Osteoblast (primary cell): ENCODE measurements around the gene EEF2. TPM values are rescaled to one million over a fixed set of nuclear protein-coding genes. Genes with fewer than 3 reads are reported as not detected.
"Not testable (repeated sequence)": the region's sequence is repeated elsewhere in the genome, so short reads cannot be mapped to it uniquely, and the experiment has no call there.

Experiments used
- DNase-seq: peaks from one replicate; pipeline ENCODE4 v3.0.0; 2011; ENCODE audit warnings: low spot score, mixed read lengths; ENCODE audit not compliant: insufficient read length; ENCODE audit errors: missing footprints
- H2AFZ ChIP-seq: 2 replicates; pipeline ENCODE4 v1.6.0; 2011; ENCODE audit warnings: mild to moderate bottlenecking, low read length
- H3K27ac ChIP-seq: 2 replicates; pipeline ENCODE4 v1.5.1; 2011; ENCODE audit warnings: mild to moderate bottlenecking, low read depth, low read length, moderate library complexity
- H3K27me3 ChIP-seq: 2 replicates; pipeline ENCODE4 v1.6.0; 2012; ENCODE audit warnings: mild to moderate bottlenecking, control low read depth, inconsistent platforms, low read length, moderate library complexity; ENCODE audit not compliant: insufficient read depth
- H3K36me3 ChIP-seq: 2 replicates; pipeline ENCODE4 v1.5.1; 2011; ENCODE audit warnings: mild to moderate bottlenecking, low read length, control low read depth, moderate library complexity; ENCODE audit not compliant: insufficient read depth
- H3K4me1 ChIP-seq: 2 replicates; pipeline ENCODE4 v1.5.1; 2011; ENCODE audit warnings: mild to moderate bottlenecking, low read length, control low read depth, moderate library complexity; ENCODE audit not compliant: insufficient read depth
- H3K4me2 ChIP-seq: 2 replicates; pipeline ENCODE4 v1.6.0; 2011; ENCODE audit warnings: mild to moderate bottlenecking, low read length; ENCODE audit not compliant: insufficient read depth
- H3K4me3 ChIP-seq: fragments of 200-600 bp; sonication (generic); 3 replicates; pipeline ENCODE4 v1.5.1; 2012; ENCODE audit warnings: mild to moderate bottlenecking, low read length, inconsistent platforms; ENCODE audit not compliant: insufficient read depth
- H3K79me2 ChIP-seq: 2 replicates; pipeline ENCODE4 v1.6.0; 2012; ENCODE audit warnings: mild to moderate bottlenecking, low read length, control low read depth, inconsistent platforms; ENCODE audit not compliant: insufficient read depth
- H3K9me3 ChIP-seq: 2 replicates; pipeline ENCODE4 v1.5.1; 2011; ENCODE audit warnings: low read depth, low read length, control low read depth
- H4K20me1 ChIP-seq: 2 replicates; pipeline ENCODE4 v1.6.0; 2012; ENCODE audit warnings: mild to moderate bottlenecking, low read length, control low read depth; ENCODE audit not compliant: insufficient read depth
- CTCF ChIP-seq: IDR thresholded peaks from 2 replicates; pipeline ENCODE4 v1.5.1; 2011; ENCODE audit warnings: mild to moderate bottlenecking, low read depth, low read length, moderate library complexity; ENCODE audit errors: extremely low read depth
- total RNA-seq: library from RNA; depleted of rRNA; stranded (reverse); fragments of >200 nt; gene quantifications from 2 replicates; pipeline ENCODE4 v1.2.3, GENCODE V29; 2012

EEF2 gene
- total RNA-seq, 1 donor: 2,968 TPM

- peaks cover 30% of the 10 kb centered on the region for H3K4me1 ChIP-seq
- H3K9me3 ChIP-seq: no peaks in the 10 kb centered on the region
- peak; percentile 42 for TF ChIP-seq CTCF
- DNase-seq: peak; percentile 96
- H3K27ac ChIP-seq: peak overlapping the region; percentile 94
- H3K4me3 ChIP-seq: peak overlapping the region; percentile 94
- peaks cover 38% of the 10 kb centered on the region for H3K36me3 ChIP-seq
- peaks cover 49% of the 10 kb centered on the region for H4K20me1 ChIP-seq
- no peaks in the 10 kb centered on the region for H3K27me3 ChIP-seq
- peak overlapping the region; percentile 95 for H3K4me2 ChIP-seq
- peaks cover 51% of the 10 kb centered on the region for H3K79me2 ChIP-seq
- peak overlapping the region; percentile 23 for H2AFZ ChIP-seq
Measured at GRCh38 chr19:3969435-3970312, 15.6 kb downstream of the EEF2 start.

DNA sequence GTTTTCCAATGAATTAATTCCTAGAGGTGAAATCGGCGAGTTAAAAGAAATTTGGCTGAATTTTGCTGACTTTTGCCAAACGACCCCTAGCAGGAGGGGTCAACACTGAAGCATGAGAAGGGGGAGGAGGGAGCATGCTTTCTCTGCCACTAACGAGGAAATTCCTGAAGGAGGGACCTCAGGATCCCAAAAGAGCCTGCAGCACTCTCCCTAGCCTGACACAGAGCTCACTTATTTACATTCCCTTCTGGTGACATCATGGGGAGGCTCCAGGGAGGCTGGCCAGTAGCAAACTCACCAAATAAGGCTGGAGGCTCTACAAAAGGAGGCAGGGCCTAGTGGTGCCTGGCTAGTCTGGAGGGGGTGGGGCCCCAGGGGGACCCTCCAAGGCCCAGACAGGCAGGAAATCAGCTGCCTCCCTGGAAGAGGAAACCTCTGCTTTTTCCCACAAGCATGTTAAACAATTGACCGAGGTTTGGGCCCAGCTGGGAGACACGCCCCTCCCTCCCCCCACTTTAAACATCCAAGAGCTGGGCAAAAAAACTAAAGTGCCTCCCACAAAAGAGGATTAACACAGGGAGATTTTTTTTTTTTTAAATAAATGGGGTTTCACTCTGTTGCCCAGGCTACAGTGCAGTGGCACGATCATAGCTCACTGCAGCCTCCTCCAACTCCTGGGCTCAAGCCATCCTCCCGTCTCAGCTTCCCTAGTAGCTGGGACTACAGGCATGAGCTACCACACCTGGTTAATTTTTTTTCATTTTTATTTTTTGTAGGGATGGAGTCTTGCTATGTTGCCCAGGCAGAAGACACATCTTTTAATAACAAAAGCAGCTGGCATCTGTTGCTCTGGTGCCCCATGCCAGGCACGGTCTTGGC, 16.5 kb downstream of the EEF2 start:
- H3K36me3 ChIP-seq: peaks cover 41% of the 10 kb centered on the region
- DNase-seq: peak; percentile 99
- peak overlapping the region; percentile 94 for H3K4me3 ChIP-seq
- TF ChIP-seq CTCF: no peak
- no peaks in the 10 kb centered on the region for H3K27me3 ChIP-seq
- peak overlapping the region; percentile 94 for H3K27ac ChIP-seq
- peak overlapping the region; percentile 95 for H3K4me2 ChIP-seq
- H3K4me1 ChIP-seq: peaks cover 30% of the 10 kb centered on the region
- no peak overlapping the region for H2AFZ ChIP-seq
- no peaks in the 10 kb centered on the region for H3K9me3 ChIP-seq
- peaks cover 53% of the 10 kb centered on the region for H4K20me1 ChIP-seq
- H3K79me2 ChIP-seq: peaks cover 59% of the 10 kb centered on the region

DNA sequence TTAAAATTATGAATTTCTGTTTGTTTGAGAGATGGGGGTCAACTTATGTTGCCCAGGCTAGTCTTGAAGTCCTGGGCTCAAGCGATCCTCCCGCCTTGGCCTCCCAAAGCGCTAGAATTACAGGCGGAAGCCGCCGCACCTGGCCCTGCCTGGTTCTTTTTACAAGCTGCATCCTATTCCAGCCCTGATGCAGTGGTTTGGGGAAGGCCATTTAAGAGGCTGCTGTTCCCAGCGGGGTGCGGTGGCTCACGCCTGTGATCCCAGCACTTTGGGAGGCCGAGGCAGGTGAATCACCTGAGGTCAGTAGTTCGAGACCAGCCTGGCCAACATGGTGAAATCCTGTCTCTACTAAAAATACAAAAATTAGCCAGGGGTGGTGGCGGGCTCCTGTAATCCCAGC, 17.3 kb downstream of the EEF2 start:
- not testable (repeated sequence) for DNase-seq, H3K27me3 ChIP-seq, H2AFZ ChIP-seq, H3K4me3 ChIP-seq, H3K9me3 ChIP-seq
- peaks cover 49% of the 10 kb centered on the region for H3K36me3 ChIP-seq
- H3K4me1 ChIP-seq: peaks cover 30% of the 10 kb centered on the region
- peaks cover 67% of the 10 kb centered on the region for H3K79me2 ChIP-seq
- peaks cover 58% of the 10 kb centered on the region for H4K20me1 ChIP-seq
- peak overlapping the region; percentile 94 for H3K27ac ChIP-seq
- H3K4me2 ChIP-seq: peak overlapping the region; percentile 95

- H3K27ac ChIP-seq: no peak overlapping the region
Measured at GRCh38 chr19:3966051-3967017, 18.9 kb downstream of the EEF2 start.

More at GRCh38 chr19:3966051-3967017, 18.9 kb downstream of the EEF2 start:
- Histone ChIP-seq H3K27me3 (no peaks in the 10 kb centered on the region), H4K20me1 (peaks cover 58% of the 10 kb centered on the region), H3K9me3 (no peaks in the 10 kb centered on the region), H3K4me3 (no peak overlapping the region), H3K36me3 (peaks cover 60% of the 10 kb centered on the region), H3K4me1 (peaks cover 29% of the 10 kb centered on the region), H2AFZ (no peak overlapping the region), H3K4me2 (no peak overlapping the region), H3K79me2 (peaks cover 77% of the 10 kb centered on the region)
- no peak for TF ChIP-seq CTCF
- DNase-seq: no peak
